ENCODE data around the gene USP24. TPM values are rescaled to one million over a fixed set of nuclear protein-coding genes. Genes with fewer than 3 reads are reported as not detected.

Gene USP24
- polyA plus RNA-seq, 1 experiment: 8.4 TPM

DNA sequence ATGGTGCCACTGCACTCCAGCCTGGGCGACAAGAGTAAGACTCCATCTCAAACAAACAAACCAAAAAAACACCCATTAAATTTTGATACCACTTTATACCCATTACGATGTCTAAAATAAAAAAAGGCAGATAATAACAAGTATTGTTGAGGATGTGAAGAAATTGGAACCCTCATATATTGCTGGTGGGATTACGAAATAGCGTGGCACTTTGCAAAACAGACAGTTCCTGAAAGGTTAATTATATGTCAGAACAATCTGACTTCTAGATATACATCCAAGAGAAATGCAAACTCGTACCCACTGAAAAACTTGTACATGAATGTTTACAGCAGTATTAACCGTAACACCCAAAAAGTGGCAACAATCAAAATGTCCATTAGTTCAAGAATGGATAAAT, 70.3 kb downstream of the USP24 start:
- ChIA-PET CTCF (interaction anchor here (12.3 kb wide), 1 partner anchor 134 kb away, joined by 131 read pairs; no protein-coding TSS in a partner anchor), POLR2A (no interaction called here)
- TF ChIP-seq, protein P1, sequence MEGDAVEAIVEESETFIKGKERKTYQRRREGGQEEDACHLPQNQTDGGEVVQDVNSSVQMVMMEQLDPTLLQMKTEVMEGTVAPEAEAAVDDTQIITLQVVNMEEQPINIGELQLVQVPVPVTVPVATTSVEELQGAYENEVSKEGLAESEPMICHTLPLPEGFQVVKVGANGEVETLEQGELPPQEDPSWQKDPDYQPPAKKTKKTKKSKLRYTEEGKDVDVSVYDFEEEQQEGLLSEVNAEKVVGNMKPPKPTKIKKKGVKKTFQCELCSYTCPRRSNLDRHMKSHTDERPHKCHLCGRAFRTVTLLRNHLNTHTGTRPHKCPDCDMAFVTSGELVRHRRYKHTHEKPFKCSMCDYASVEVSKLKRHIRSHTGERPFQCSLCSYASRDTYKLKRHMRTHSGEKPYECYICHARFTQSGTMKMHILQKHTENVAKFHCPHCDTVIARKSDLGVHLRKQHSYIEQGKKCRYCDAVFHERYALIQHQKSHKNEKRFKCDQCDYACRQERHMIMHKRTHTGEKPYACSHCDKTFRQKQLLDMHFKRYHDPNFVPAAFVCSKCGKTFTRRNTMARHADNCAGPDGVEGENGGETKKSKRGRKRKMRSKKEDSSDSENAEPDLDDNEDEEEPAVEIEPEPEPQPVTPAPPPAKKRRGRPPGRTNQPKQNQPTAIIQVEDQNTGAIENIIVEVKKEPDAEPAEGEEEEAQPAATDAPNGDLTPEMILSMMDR (IDR thresholded peaks at IDR 0.05; ENCODE audit: insufficient read depth, low read depth, low read length): no peak
- Histone ChIP-seq H3K4me3 (ENCODE audit: low read depth, low read length) (no peak overlapping the region), H3K27me3 (ENCODE audit: control insufficient read depth, insufficient read depth, low read length) (no peaks in the 10 kb centered on the region), H3K36me3 (ENCODE audit: control insufficient read depth, insufficient read depth, low read length) (peaks cover 5% of the 10 kb centered on the region)
- no peak for DNase-seq (ENCODE audit: low read depth)

DNA sequence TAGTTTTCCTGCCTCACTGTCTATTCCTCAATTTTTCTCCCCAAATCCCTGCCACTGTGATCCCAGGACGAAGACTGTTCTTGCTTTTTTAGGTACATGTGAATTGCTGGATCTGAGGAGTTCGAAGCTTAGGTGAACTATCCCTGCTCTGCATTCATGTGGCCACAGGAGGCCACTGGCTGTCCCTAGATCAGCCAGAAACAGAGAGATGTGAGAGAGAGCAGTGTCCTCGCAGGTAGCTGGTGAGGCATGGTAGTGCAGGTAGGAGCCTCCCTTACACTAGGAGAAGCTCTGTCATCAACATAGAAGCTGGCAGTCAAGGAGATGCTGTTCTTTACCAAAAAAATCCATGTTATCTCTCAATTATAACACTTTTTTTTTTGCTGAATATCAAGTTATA, 71.5 kb downstream of the USP24 start:
- ChIA-PET CTCF (interaction anchor here (0.7 to 12.3 kb wide), 6 partner anchors 10 to 1566 kb away, joined by 3 to 131 read pairs (median 5); no protein-coding TSS in a partner anchor), POLR2A (no interaction called here)
- DNase-seq (ENCODE audit: low read depth): no peak
- H3K36me3 ChIP-seq (ENCODE audit: control insufficient read depth, insufficient read depth, low read length): peaks cover 5% of the 10 kb centered on the region
- H3K27me3 ChIP-seq (ENCODE audit: control insufficient read depth, insufficient read depth, low read length): no peaks in the 10 kb centered on the region
- TF ChIP-seq, protein P1 (IDR thresholded peaks at IDR 0.05; ENCODE audit: insufficient read depth, low read depth, low read length): no peak
- H3K4me3 ChIP-seq (ENCODE audit: low read depth, low read length): no peak overlapping the region

DNA sequence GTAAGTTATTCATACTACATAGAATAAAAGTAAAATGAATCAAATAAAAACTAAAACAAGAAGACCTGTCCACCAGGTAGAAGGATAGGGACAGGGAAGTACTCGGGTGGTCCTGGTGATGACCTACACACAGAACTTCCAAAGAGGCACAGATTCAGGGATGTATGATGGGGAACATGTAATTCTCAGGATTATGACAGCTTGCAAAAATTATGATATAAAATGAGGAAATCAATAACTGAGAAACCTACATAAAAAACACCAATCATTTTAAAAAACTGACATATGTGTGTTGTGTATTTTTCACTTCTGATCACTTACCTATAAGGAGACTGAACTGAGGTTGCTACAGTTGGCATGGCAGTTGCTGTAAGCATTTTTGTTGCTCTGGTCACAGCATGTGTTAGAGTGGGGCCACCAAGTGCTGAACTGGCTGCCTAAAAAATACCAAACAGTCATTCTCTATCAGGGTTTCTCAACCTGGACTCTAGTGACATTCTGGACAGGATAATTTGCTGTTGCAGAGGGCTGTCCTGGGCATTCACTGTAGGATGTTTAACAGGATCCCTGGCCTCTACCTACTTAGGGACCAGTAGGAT, 73.8 kb downstream of the USP24 start:
- ChIA-PET CTCF (interaction anchor here (0.7 to 12.3 kb wide), 7 partner anchors 12 to 143 kb away, joined by 3 to 131 read pairs (median 5); no protein-coding TSS in a partner anchor), POLR2A (no interaction called here)
- Histone ChIP-seq H3K27me3 (ENCODE audit: control insufficient read depth, insufficient read depth, low read length) (no peaks in the 10 kb centered on the region), H3K4me3 (ENCODE audit: low read depth, low read length) (no peak overlapping the region), H3K36me3 (ENCODE audit: control insufficient read depth, insufficient read depth, low read length) (peaks cover 16% of the 10 kb centered on the region)
- TF ChIP-seq, protein P1 (IDR thresholded peaks at IDR 0.05; ENCODE audit: insufficient read depth, low read depth, low read length): no peak
- no peak for DNase-seq (ENCODE audit: low read depth)

DNA sequence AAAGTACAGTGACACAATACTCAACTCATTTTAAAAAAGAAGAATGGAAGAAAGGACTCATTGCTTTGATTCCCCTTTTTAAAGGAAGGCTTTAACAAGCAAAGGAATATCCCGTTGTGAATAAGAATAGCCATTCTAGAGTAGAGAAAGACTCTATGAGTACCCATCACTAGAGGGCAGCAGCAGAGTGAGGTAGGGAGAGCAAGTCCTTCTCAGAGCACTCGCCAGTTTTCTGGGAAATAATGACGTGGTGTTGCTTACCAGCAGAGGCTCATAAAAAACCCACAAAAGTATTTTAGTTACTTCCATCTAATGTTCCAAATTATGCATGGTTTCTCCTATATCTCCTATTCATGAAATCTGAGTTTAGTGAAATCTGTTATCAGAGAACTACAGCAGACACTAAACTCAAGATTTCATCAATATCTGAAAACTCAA, 74.6 kb downstream of the USP24 start:
- Histone ChIP-seq H3K4me3 (ENCODE audit: low read depth, low read length) (no peak overlapping the region), H3K27me3 (ENCODE audit: control insufficient read depth, insufficient read depth, low read length) (no peaks in the 10 kb centered on the region), H3K36me3 (ENCODE audit: control insufficient read depth, insufficient read depth, low read length) (peaks cover 19% of the 10 kb centered on the region)
- peak; percentile 80 for DNase-seq (ENCODE audit: low read depth)
- POLR2A ChIA-PET: no interaction called here
- CTCF ChIA-PET: interaction anchor here (1.0 to 12.3 kb wide), 5 partner anchors 13 to 139 kb away, joined by 3 to 131 read pairs (median 9); no protein-coding TSS in a partner anchor
- TF ChIP-seq, protein P1 (IDR thresholded peaks at IDR 0.05; ENCODE audit: insufficient read depth, low read depth, low read length): peak; percentile 81

DNA sequence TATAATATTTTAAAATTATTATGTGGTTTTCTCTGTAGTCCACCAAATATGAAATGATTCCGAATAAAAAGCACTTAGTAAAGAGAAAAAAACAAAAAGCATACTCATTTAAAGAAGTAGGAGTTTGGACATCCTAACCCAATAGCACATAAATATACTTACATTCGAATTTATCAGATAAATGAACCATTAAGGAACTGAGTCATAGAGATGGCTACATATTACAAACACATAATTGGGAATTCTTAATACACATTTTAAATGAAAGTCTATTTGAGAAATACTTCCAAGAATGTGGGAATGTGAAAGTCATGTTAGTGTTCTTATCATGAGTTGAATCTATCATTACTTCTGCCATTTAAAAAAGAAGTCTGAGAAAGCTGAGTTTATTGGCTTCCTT, 75.0 kb downstream of the USP24 start:
- CTCF ChIA-PET: interaction anchor here (1.1 to 12.3 kb wide), 4 partner anchors 13 to 139 kb away, joined by 3 to 131 read pairs (median 13); no protein-coding TSS in a partner anchor
- Histone ChIP-seq H3K27me3 (ENCODE audit: control insufficient read depth, insufficient read depth, low read length) (no peaks in the 10 kb centered on the region), H3K36me3 (ENCODE audit: control insufficient read depth, insufficient read depth, low read length) (peaks cover 19% of the 10 kb centered on the region), H3K4me3 (ENCODE audit: low read depth, low read length) (no peak overlapping the region)
- TF ChIP-seq, protein P1 (IDR thresholded peaks at IDR 0.05; ENCODE audit: insufficient read depth, low read depth, low read length): no peak
- no peak for DNase-seq (ENCODE audit: low read depth)
- POLR2A ChIA-PET: no interaction called here
